SK-N-SH (cell line): Measurements from ENCODE around the gene OGDHL. TPM values are rescaled to one million over a fixed set of nuclear protein-coding genes. Genes with fewer than 3 reads are reported as not detected.

ENCODE experiments used
- CTCF ChIA-PET: fragments of 300-600, 350-600 bp; formaldehyde crosslinking; extraction: SDS; loops from one replicate; lab custom pipeline; 2021; lab: Yijun Ruan, JAX
- POLR2A ChIA-PET: fragments of 350-600 bp; sonication (Branson Sonifier 250); formaldehyde crosslinking; extraction: SDS; loops from one replicate; lab custom pipeline; 2020; ENCODE audit warnings: antibody characterized with exemption, inconsistent platforms; lab: Yijun Ruan, JAX
- DNase-seq: peaks from one replicate; pipeline ENCODE4 v3.0.0; 2012
- H2AFZ ChIP-seq: fragments of 200-600 bp; sonication (generic); 2 replicates; pipeline ENCODE4 v1.8.1; 2016; ENCODE audit warnings: antibody characterized with exemption, mild to moderate bottlenecking, low read depth
- H3F3A ChIP-seq: fragments of 200-600 bp; sonication (generic); replicated peaks from 2 replicates; pipeline ENCODE3; 2016; ENCODE audit warnings: antibody characterized with exemption, mild to moderate bottlenecking; ENCODE audit not compliant: insufficient read depth
- H3K27ac ChIP-seq, 2 experiments: fragments of 200-500 bp in 1 of 2; fragments of 200-600 bp in 1 of 2; sonication (Bioruptor generic) in 1 of 2; sonication (generic), shearing (Covaris generic) in 1 of 2; 2 replicates each; pipeline versions ENCODE4 v1.5.1 to v1.6.1; 2014 to 2016; ENCODE audit warnings: low read depth in 2 of 2, inconsistent platforms in 1 of 2, low read length in 1 of 2, mild to moderate bottlenecking in 1 of 2, mixed read lengths in 1 of 2
- H3K27me3 ChIP-seq: fragments of 200-600 bp; sonication (generic), shearing (Covaris generic); 2 replicates; pipeline ENCODE4 v1.6.1; 2016; ENCODE audit warnings: mixed run types; ENCODE audit not compliant: insufficient read depth
- H3K36me3 ChIP-seq, 2 experiments: fragments of 200-500 bp in 1 of 2; fragments of 200-600 bp in 1 of 2; sonication (Bioruptor generic) in 1 of 2; sonication (generic) in 1 of 2; replicated peaks in 1 of 2; 2 replicates each; pipeline versions ENCODE3 to v1.5.1; 2014 to 2016; ENCODE audit warnings: low read length in 1 of 2, mild to moderate bottlenecking in 1 of 2; ENCODE audit not compliant: insufficient read depth in 2 of 2, control insufficient read depth in 1 of 2
- H3K4me1 ChIP-seq, 2 experiments: fragments of 200-500 bp in 1 of 2; fragments of 200-600 bp in 1 of 2; sonication (Bioruptor generic) in 1 of 2; sonication (generic), shearing (Covaris generic) in 1 of 2; 2 replicates each; pipeline versions ENCODE4 v1.5.1 to v1.6.1; 2014 to 2016; ENCODE audit warnings: low read depth in 1 of 2, low read length in 1 of 2, mixed run types in 1 of 2; ENCODE audit not compliant: insufficient read depth in 2 of 2, control insufficient read depth in 1 of 2
- H3K4me2 ChIP-seq: fragments of 200-600 bp; sonication (generic), shearing (Covaris generic); 2 replicates; pipeline ENCODE4 v1.6.1; 2017; ENCODE audit warnings: mixed run types
- H3K4me3 ChIP-seq, 2 experiments: fragments of 200-500 bp in 1 of 2; fragments of 200-600 bp in 1 of 2; sonication (Bioruptor generic) in 1 of 2; sonication (generic), shearing (Covaris generic) in 1 of 2; 2 replicates each; pipeline versions ENCODE4 v1.5.1 to v1.8.1; 2014 to 2016; ENCODE audit warnings: low read depth in 2 of 2, inconsistent platforms in 1 of 2, low read length in 1 of 2, mild to moderate bottlenecking in 1 of 2, mixed read lengths in 1 of 2, moderate library complexity in 1 of 2
- H3K79me2 ChIP-seq: fragments of 200-600 bp; sonication (generic); 2 replicates; pipeline ENCODE4 v1.8.1; 2017; ENCODE audit warnings: mild to moderate bottlenecking; ENCODE audit not compliant: insufficient read depth
- H3K9ac ChIP-seq: fragments of 200-600 bp; sonication (generic); 2 replicates; pipeline ENCODE4 v1.6.1; 2017; ENCODE audit warnings: mixed run types
- H3K9me2 ChIP-seq: fragments of 200-600 bp; sonication (generic); 2 replicates; pipeline ENCODE4 v1.6.1; 2017; ENCODE audit warnings: mixed run types
- H3K9me3 ChIP-seq: fragments of 200-600 bp; sonication (generic); 2 replicates; pipeline ENCODE4 v1.6.1; 2017; ENCODE audit warnings: mixed run types, mild to moderate bottlenecking, moderate library complexity
- H4K20me1 ChIP-seq: fragments of 200-600 bp; sonication (generic); 2 replicates; pipeline ENCODE4 v1.6.1; 2017; ENCODE audit warnings: mild to moderate bottlenecking, mixed run types; ENCODE audit not compliant: insufficient read depth
- EP300 ChIP-seq, 2 experiments: IDR thresholded peaks; 2 replicates each; pipeline versions ENCODE4 v1.4.0 to v1.6.1; 2012; ENCODE audit warnings: borderline replicate concordance in 1 of 2, low read depth in 1 of 2, low read length in 1 of 2
- EZH2phosphoT487 ChIP-seq: fragments of 200-600 bp; sonication (generic); IDR thresholded peaks from 2 replicates; pipeline ENCODE4 v1.6.1; 2017; ENCODE audit warnings: low read depth, mixed run types, mild to moderate bottlenecking, antibody characterized with exemption, moderate library complexity, borderline replicate concordance
- GABPA ChIP-seq: IDR thresholded peaks from 2 replicates; pipeline ENCODE4 v1.4.0; 2012; ENCODE audit warnings: low read depth, mild to moderate bottlenecking
- JUND ChIP-seq: IDR thresholded peaks from 2 replicates; pipeline ENCODE4 v1.4.0; 2012
- NFIC ChIP-seq: IDR thresholded peaks from 2 replicates; pipeline ENCODE4 v1.4.0; 2012; ENCODE audit warnings: borderline replicate concordance
- NRF1 ChIP-seq: IDR thresholded peaks from 2 replicates; pipeline ENCODE4 v1.6.1; 2012; ENCODE audit warnings: low read depth, mild to moderate bottlenecking, low read length
- RFX5 ChIP-seq: IDR thresholded peaks from 2 replicates; pipeline ENCODE4 v1.6.1; 2012; ENCODE audit warnings: mild to moderate bottlenecking, improper control_type of control experiment, low read length
- SMC3 ChIP-seq: IDR thresholded peaks from 2 replicates; pipeline ENCODE4 v1.6.1; 2012; ENCODE audit warnings: low read depth, low read length, improper control_type of control experiment
- USF2 ChIP-seq: fragments of 150-350 bp; IDR thresholded peaks from 2 replicates; pipeline ENCODE4 v1.6.1; 2017; ENCODE audit warnings: antibody characterized with exemption, low read length, low read depth, borderline replicate concordance
- YY1 ChIP-seq: IDR thresholded peaks from 2 replicates; pipeline ENCODE4 v1.4.0; 2012; ENCODE audit warnings: low read depth, mild to moderate bottlenecking
- WGBS: methylation state at CpG from one replicate; pipeline ENCODE4 v1.1.6; 2017; ENCODE audit warnings: low lambda C conversion rate; 5-methylcytosine and 5-hydroxymethylcytosine counted together
- polyA plus RNA-seq, 3 experiments: library from polyadenylated mRNA; depleted of rRNA; stranded (reverse); fragments of >200 nt; gene quantifications; 2 replicates each; pipeline ENCODE4 v1.2.3, GENCODE V29; 2012
- TF ChIP-seq, protein P1 (sequence below): fragments of 150-350 bp; IDR thresholded peaks from 2 replicates; pipeline ENCODE4 v1.6.1; 2016; ENCODE audit warnings: mild to moderate bottlenecking, low read depth, low read length
- TF ChIP-seq, protein P2 (sequence below): IDR thresholded peaks from 2 replicates; pipeline ENCODE4 v1.4.0; 2012; ENCODE audit warnings: low read depth, borderline replicate concordance
- TF ChIP-seq, protein P3 (sequence below): IDR thresholded peaks from 2 replicates; pipeline ENCODE4 v1.4.0; 2012; ENCODE audit warnings: low read depth, borderline replicate concordance
- TF ChIP-seq, protein P4 (sequence below): IDR thresholded peaks from 2 replicates; pipeline ENCODE4 v1.6.1; 2012; ENCODE audit warnings: mild to moderate bottlenecking, low read depth, low read length, moderate library complexity

The OGDHL gene
- polyA plus RNA-seq, 1 of the 3 experiments (the other 2 are of a cell fraction) = 25.4 TPM

GRCh38 chr10:49738616-49739360, 23.3 kb downstream of the OGDHL start:
- no peak overlapping the region for H3K27ac ChIP-seq
- TF ChIP-seq NFIC (no peak), USF2 (no peak), JUND (no peak), YY1 (no peak), GABPA (no peak), EP300 (IDR thresholded peaks at IDR 0.05; ENCODE audit: borderline replicate concordance in 1 of 2, low read depth in 1 of 2, low read length in 1 of 2) (no peak), NRF1 (no peak), RFX5 (no peak), SMC3 (no peak), EZH2phosphoT487 (no peak)
- TF ChIP-seq, protein P1, sequence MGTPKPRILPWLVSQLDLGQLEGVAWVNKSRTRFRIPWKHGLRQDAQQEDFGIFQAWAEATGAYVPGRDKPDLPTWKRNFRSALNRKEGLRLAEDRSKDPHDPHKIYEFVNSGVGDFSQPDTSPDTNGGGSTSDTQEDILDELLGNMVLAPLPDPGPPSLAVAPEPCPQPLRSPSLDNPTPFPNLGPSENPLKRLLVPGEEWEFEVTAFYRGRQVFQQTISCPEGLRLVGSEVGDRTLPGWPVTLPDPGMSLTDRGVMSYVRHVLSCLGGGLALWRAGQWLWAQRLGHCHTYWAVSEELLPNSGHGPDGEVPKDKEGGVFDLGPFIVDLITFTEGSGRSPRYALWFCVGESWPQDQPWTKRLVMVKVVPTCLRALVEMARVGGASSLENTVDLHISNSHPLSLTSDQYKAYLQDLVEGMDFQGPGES = no peak
- TF ChIP-seq, protein P2, sequence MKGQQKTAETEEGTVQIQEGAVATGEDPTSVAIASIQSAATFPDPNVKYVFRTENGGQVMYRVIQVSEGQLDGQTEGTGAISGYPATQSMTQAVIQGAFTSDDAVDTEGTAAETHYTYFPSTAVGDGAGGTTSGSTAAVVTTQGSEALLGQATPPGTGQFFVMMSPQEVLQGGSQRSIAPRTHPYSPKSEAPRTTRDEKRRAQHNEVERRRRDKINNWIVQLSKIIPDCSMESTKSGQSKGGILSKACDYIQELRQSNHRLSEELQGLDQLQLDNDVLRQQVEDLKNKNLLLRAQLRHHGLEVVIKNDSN = no peak
- TF ChIP-seq, protein P3, sequence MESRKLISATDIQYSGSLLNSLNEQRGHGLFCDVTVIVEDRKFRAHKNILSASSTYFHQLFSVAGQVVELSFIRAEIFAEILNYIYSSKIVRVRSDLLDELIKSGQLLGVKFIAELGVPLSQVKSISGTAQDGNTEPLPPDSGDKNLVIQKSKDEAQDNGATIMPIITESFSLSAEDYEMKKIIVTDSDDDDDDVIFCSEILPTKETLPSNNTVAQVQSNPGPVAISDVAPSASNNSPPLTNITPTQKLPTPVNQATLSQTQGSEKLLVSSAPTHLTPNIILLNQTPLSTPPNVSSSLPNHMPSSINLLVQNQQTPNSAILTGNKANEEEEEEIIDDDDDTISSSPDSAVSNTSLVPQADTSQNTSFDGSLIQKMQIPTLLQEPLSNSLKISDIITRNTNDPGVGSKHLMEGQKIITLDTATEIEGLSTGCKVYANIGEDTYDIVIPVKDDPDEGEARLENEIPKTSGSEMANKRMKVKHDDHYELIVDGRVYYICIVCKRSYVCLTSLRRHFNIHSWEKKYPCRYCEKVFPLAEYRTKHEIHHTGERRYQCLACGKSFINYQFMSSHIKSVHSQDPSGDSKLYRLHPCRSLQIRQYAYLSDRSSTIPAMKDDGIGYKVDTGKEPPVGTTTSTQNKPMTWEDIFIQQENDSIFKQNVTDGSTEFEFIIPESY = no peak
- TF ChIP-seq, protein P4, sequence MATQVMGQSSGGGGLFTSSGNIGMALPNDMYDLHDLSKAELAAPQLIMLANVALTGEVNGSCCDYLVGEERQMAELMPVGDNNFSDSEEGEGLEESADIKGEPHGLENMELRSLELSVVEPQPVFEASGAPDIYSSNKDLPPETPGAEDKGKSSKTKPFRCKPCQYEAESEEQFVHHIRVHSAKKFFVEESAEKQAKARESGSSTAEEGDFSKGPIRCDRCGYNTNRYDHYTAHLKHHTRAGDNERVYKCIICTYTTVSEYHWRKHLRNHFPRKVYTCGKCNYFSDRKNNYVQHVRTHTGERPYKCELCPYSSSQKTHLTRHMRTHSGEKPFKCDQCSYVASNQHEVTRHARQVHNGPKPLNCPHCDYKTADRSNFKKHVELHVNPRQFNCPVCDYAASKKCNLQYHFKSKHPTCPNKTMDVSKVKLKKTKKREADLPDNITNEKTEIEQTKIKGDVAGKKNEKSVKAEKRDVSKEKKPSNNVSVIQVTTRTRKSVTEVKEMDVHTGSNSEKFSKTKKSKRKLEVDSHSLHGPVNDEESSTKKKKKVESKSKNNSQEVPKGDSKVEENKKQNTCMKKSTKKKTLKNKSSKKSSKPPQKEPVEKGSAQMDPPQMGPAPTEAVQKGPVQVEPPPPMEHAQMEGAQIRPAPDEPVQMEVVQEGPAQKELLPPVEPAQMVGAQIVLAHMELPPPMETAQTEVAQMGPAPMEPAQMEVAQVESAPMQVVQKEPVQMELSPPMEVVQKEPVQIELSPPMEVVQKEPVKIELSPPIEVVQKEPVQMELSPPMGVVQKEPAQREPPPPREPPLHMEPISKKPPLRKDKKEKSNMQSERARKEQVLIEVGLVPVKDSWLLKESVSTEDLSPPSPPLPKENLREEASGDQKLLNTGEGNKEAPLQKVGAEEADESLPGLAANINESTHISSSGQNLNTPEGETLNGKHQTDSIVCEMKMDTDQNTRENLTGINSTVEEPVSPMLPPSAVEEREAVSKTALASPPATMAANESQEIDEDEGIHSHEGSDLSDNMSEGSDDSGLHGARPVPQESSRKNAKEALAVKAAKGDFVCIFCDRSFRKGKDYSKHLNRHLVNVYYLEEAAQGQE = no peak
- no peaks in the 10 kb centered on the region for H3K27me3 ChIP-seq
- peak; percentile 25 for DNase-seq
- H3K4me2 ChIP-seq = no peak overlapping the region
- no peaks in the 10 kb centered on the region for H3F3A ChIP-seq
- no peaks in the 10 kb centered on the region for H3K4me1 ChIP-seq
- no peaks in the 10 kb centered on the region for H3K9me2 ChIP-seq
- H3K36me3 ChIP-seq = peaks cover 0 to 26% of the 10 kb centered on the region in 2 experiments
- WGBS = 87% methylated on average over 7 of the region's 10 CpGs
- ChIA-PET CTCF (no interaction called here), POLR2A (no interaction called here)
- no peaks in the 10 kb centered on the region for H3K9me3 ChIP-seq
- no peaks in the 10 kb centered on the region for H3K79me2 ChIP-seq
- no peaks in the 10 kb centered on the region for H4K20me1 ChIP-seq
- H3K9ac ChIP-seq = no peak overlapping the region
- H2AFZ ChIP-seq = no peak overlapping the region
- H3K4me3 ChIP-seq = no peak overlapping the region
